AG10803 (cell line): ENCODE results near the gene ZFP69.

Source experiments
- DNase-seq: peaks from one replicate; pipeline ENCODE4 v3.0.0; 2010; ENCODE audit warnings: low read depth
- H3K4me3 ChIP-seq: 2 replicates; pipeline ENCODE4 v1.5.1; 2011; ENCODE audit warnings: mild to moderate bottlenecking, low read length, control low read depth
- CTCF ChIP-seq: conservative IDR thresholded peaks from 2 replicates; pipeline ENCODE4 v1.5.1; 2011; ENCODE audit warnings: mild to moderate bottlenecking, low read length, control low read depth, inconsistent platforms

The ZFP69 gene

GRCh38 chr1:40534589-40534988 is 57.5 kb downstream of the ZFP69 start:
- no peak for TF ChIP-seq CTCF
- DNase-seq = no peak
- H3K4me3 ChIP-seq = no peak overlapping the region

GRCh38 chr1:40535732-40536131 is 58.6 kb downstream of the ZFP69 start:
- no peak for DNase-seq
- TF ChIP-seq CTCF = no peak
- no peak overlapping the region for H3K4me3 ChIP-seq

GRCh38 chr1:40539338-40539737 is 62.2 kb downstream of the ZFP69 start:
- TF ChIP-seq CTCF = no peak
- no peak overlapping the region for H3K4me3 ChIP-seq
- no peak for DNase-seq
